Left ventricle myocardium inferior (tissue), 1 donor: ENCODE data around the gene TMEM217. TPM values are rescaled to one million over a fixed set of nuclear protein-coding genes. Genes with fewer than 3 reads are reported as not detected.
"Not testable (repeated sequence)": the region's sequence is repeated elsewhere in the genome, so short reads cannot be mapped to it uniquely, and the experiment has no call there.

Experiments used
- DNase-seq: peaks from one replicate; pipeline ENCODE4 v3.0.0-alpha.2; 2020
- H3K27ac ChIP-seq: fragments of 200-600 bp; replicated peaks from 2 replicates; pipeline ENCODE4 v1.8.0; 2021
- H3K27me3 ChIP-seq: fragments of 200-600 bp; 2 replicates; pipeline ENCODE4 v1.8.0; 2021; ENCODE audit warnings: low read depth
- H3K36me3 ChIP-seq: fragments of 200-600 bp; 2 replicates; pipeline ENCODE4 v1.8.0; 2021
- H3K4me1 ChIP-seq: fragments of 200-600 bp; 2 replicates; pipeline ENCODE4 v1.8.0; 2021
- H3K4me3 ChIP-seq: fragments of 200-600 bp; 2 replicates; pipeline ENCODE4 v1.8.0; 2021; ENCODE audit warnings: mild to moderate bottlenecking, moderate library complexity
- H3K9me3 ChIP-seq: fragments of 200-600 bp; replicated peaks from 2 replicates; pipeline ENCODE4 v1.8.0; 2021
- intact Hi-C: fragments of 100-400 bp; cut with micrococcal nuclease; formaldehyde crosslinking; loops from one replicate; pipeline ENCODE4 v1.11.0; 2022
- total RNA-seq: library from RNA; stranded (reverse); fragmentation: NEBNext Ultra II Directional; extraction: Animal tissue kit (Norgen Biotek cat#: 25700); gene quantifications from one replicate; pipeline ENCODE4 v1.2.1, GENCODE V29; 2021
- TF ChIP-seq, protein P1 (sequence below): fragments of 200-600 bp; IDR thresholded peaks from 2 replicates; pipeline ENCODE4 v1.8.0; 2021; ENCODE audit warnings: antibody characterized with exemption, mild to moderate bottlenecking, borderline replicate concordance
- donor health status: DM: no; HTN: yes; CAD: no; lungs with severe emphysema.

The TMEM217 gene
- total RNA-seq, 1 donor from 2014 or later = 0.80 TPM

DNA sequence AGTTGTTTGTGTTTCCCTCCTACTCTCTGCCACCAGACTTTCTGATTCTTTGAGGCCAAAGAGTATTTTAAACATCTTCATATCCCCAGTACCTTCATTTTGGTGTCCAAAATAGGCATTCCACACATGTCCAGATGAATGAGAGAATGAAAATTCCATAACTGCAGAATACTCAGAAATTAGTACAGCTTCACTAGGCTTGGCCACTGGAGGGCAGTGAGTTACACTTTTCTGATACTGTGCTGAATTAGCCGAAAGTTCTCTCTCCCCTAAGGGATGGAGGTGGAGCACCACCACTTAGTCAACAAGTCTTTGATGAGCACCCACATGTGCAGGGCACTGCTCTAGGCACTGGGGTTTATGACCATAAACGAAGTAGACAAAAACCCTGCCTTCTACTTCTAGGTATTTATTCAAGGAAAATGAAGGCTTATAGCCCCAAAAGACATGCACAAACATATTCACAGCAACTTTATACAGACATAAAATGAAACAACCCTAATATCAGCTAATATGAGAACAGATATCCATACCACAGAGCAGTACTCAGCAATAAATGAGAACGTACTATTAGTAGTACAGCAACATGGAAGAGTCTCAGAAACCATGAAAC, 46.1 kb upstream of the TMEM217 start:
- no peak for DNase-seq
- Histone ChIP-seq H3K9me3 (no peaks in the 10 kb centered on the region), H3K4me3 (no peak overlapping the region), H3K36me3 (peaks cover 42% of the 10 kb centered on the region), H3K27ac (no peak overlapping the region), H3K27me3 (no peaks in the 10 kb centered on the region), H3K4me1 (peaks cover 22% of the 10 kb centered on the region)
- intact Hi-C loops = no loop called here
- TF ChIP-seq, protein P1, sequence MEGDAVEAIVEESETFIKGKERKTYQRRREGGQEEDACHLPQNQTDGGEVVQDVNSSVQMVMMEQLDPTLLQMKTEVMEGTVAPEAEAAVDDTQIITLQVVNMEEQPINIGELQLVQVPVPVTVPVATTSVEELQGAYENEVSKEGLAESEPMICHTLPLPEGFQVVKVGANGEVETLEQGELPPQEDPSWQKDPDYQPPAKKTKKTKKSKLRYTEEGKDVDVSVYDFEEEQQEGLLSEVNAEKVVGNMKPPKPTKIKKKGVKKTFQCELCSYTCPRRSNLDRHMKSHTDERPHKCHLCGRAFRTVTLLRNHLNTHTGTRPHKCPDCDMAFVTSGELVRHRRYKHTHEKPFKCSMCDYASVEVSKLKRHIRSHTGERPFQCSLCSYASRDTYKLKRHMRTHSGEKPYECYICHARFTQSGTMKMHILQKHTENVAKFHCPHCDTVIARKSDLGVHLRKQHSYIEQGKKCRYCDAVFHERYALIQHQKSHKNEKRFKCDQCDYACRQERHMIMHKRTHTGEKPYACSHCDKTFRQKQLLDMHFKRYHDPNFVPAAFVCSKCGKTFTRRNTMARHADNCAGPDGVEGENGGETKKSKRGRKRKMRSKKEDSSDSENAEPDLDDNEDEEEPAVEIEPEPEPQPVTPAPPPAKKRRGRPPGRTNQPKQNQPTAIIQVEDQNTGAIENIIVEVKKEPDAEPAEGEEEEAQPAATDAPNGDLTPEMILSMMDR = peak; percentile 54

DNA sequence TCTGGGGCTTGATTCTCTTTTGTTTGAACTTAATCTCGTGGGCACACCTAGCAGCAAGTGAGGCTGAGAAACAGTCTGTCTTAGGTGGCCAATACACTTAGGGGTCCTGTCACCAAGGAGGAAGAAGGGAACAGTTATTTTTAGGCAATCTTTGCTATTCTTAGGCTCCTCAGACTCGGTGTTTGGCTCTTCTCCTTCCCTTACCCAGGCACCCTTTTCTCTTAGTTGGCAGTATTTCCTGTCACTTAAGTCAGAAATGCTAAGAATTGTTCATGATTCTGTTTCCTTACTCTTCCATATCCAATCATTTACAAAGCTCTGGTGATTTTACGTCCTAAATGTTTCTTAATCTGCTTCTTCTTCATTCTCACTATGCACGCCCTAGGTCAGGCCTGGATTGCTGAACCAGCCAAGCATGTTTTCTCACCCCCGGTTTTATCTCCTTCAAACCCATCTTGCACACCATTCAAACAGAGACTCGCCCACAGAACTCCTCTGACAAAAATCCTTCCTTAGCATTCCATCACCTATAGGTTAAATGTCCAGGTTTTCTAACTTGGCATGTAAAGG, 45.2 kb upstream of the TMEM217 start:
- TF ChIP-seq, protein P1 = no peak
- Histone ChIP-seq H3K36me3 (peaks cover 49% of the 10 kb centered on the region), H3K9me3 (no peaks in the 10 kb centered on the region), H3K4me1 (peaks cover 14% of the 10 kb centered on the region), H3K4me3 (no peak overlapping the region), H3K27ac (no peak overlapping the region), H3K27me3 (no peaks in the 10 kb centered on the region)
- DNase-seq = no peak
- intact Hi-C loops = no loop called here

DNA sequence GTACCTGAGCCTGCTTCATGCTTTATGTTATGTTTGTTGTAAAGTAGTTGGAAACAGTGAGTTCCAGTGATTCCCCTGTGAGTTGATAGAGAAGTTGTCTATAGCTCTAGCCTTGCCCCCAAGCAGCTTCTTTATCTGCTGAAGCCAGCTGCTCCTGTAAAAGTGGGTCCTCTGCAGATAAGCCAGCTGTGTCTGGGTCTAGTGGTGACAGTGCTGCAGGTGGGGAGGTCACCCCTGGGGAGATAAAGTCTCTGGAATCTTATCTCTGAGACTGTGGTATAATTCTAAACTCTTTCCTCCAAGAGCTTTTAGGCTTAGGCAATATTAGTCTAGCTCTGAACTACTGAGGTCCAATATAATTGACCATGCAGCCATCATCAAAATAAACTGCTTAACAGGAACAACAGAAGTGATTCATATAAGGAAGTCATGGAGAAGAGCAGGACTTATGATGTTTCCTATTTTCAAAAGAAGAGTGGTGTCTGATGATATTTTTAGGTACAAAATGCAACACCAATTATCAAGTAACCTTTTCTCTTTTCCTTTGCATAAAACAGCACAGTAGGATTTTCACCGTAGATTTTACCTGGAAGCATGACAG, 44.2 kb upstream of the TMEM217 start:
- no peak for DNase-seq
- Histone ChIP-seq H3K4me1 (peaks cover 8% of the 10 kb centered on the region), H3K9me3 (no peaks in the 10 kb centered on the region), H3K27ac (no peak overlapping the region), H3K4me3 (no peak overlapping the region), H3K27me3 (no peaks in the 10 kb centered on the region), H3K36me3 (peaks cover 58% of the 10 kb centered on the region)
- intact Hi-C loops = no loop called here
- TF ChIP-seq, protein P1 = no peak

DNA sequence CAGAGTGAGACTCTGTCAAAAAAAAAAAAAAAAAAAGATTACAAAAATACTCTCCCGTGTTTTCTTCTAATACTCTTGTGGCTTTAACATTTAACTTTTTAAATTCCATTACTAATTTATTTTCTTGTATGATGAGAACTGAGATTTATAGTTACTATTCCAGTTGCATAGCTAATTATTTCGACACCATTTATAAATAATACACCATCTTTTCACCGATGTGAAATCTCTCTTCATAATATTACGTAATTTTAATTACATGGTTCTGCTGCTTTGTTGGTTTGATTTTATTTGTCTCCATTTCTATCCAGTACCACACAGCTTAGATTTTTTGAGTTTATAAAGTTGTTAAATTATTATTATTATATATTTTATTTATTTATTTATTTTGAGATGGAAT, 42.0 kb upstream of the TMEM217 start:
- intact Hi-C loops = no loop called here
- TF ChIP-seq, protein P1 = no peak
- no peaks in the 10 kb centered on the region for H3K27me3 ChIP-seq
- no peaks in the 10 kb centered on the region for H3K9me3 ChIP-seq
- no peak for DNase-seq
- no peak overlapping the region for H3K27ac ChIP-seq
- H3K4me1 ChIP-seq = no peaks in the 10 kb centered on the region
- peaks cover 79% of the 10 kb centered on the region for H3K36me3 ChIP-seq
- H3K4me3 ChIP-seq = no peak overlapping the region

DNA sequence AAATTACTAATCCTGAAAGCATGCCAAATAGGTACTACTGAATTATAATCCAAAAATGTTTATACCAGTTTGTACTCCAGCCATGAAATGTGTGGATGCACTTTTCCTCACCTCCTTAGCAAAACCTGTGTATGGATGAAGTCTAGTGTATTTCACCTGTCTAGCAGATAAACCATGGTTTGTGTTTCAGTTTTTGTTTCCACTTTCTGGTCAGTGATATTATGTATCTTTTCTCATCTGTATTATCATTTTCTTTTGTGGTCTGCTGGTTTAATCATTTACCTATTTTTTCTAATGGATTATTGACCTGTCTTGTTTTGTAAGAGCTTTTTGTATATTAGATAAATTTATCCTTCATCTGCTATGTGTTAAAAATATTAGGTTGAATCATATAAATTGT, 41.0 kb upstream of the TMEM217 start:
- no peak for DNase-seq
- Histone ChIP-seq H3K9me3 (no peaks in the 10 kb centered on the region), H3K4me3 (no peak overlapping the region), H3K27ac (no peak overlapping the region), H3K36me3 (peaks cover 83% of the 10 kb centered on the region), H3K27me3 (no peaks in the 10 kb centered on the region), H3K4me1 (no peaks in the 10 kb centered on the region)
- intact Hi-C loops = no loop called here
- TF ChIP-seq, protein P1 = no peak

DNA sequence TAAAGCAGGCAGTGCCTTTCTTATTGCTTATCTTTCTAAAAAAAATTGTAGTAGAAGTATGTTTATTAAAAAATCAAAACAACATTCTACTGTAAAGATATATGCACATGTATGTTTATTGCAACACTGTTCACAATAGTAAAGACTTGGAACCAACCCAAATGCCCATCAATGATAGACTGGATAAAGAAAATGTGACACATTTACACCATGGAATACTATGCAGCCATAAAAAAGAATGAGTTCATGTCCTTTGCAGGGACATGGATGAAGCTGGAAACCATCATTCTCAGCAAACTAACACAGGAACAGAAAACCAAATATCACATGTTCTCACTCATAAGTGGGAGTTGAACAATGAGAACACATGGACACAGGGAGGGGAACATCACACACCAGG, 39.7 kb upstream of the TMEM217 start:
- H3K9me3 ChIP-seq, H3K4me1 ChIP-seq, H3K4me3 ChIP-seq, H3K27ac ChIP-seq, DNase-seq, H3K27me3 ChIP-seq, intact Hi-C loops: not testable (repeated sequence)
- H3K36me3 ChIP-seq = peaks cover 82% of the 10 kb centered on the region
